AG20443 (cell line): ENCODE results near the gene PKD1L1.

ENCODE experiments used
- DNase-seq: peaks from one replicate; pipeline ENCODE4 v3.0.0; 2012; ENCODE audit warnings: low spot score, mixed read lengths

PKD1L1 gene

GRCh38 chr7:47866120-47866519 lies 82.1 kb downstream of the PKD1L1 start:
- no peak for DNase-seq

DNA sequence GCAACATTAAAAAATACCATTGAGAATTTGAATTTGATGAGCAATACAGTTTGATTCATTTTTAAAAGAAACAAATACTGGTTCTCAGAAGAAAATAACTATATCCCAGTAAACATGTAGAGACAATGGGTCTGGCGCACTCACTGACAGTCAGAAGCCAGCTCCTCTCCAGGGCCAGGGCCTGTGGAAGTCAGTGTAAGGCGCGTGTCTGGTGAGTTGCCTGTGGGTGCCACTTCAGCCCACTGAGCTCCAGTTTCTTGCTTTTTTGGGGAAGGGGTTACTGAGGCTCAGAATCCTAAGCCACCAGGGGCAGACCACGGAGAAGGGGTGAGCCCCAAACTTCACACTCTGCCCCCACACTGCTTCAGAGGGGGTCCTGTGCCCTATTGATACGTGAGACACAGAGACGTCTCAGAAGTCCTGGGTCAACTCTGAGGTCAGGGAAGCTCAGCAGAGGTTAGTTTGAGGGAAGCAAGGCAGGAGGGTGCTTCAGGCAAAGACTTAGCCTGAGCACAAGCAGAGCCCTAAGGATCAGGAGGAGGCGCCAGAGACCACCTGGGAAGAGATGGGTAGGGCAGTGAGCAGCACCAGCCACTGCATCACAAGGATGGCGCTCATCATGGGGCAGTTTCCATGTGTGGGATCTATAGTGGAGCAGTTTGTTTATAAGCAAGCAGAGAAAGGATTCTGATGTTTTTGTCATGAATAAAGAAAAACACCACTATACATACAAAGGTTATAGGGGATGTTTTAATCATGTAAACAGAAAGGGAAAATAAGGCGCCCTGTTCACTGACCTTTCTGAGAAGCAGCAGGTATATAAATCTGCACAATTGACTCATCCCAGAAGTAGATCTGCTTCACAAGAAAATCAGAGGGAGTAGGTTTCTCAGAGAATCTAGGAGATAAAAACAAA lies 95.7 kb downstream of the PKD1L1 start:
- DNase-seq: peak; percentile 44

DNA sequence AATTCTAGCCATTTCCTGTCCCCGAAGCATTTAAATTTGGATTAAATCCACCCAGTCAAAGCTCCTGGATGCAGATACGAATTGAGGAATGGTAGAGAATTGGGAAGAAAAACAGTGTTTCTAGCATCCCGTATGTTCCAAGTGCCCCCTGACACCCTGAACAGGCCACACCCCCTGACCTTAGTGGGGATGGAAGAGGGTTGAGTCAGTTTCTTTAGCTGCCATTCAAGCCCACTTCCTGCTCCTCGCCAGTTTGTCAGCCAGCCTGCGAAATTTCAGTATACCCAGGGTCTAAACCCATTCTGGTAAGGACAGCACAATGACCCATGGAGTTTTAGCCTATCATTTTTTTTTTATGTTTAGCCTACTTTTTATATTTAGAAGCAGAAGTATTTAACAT lies 101.1 kb downstream of the PKD1L1 start:
- no peak for DNase-seq

DNA sequence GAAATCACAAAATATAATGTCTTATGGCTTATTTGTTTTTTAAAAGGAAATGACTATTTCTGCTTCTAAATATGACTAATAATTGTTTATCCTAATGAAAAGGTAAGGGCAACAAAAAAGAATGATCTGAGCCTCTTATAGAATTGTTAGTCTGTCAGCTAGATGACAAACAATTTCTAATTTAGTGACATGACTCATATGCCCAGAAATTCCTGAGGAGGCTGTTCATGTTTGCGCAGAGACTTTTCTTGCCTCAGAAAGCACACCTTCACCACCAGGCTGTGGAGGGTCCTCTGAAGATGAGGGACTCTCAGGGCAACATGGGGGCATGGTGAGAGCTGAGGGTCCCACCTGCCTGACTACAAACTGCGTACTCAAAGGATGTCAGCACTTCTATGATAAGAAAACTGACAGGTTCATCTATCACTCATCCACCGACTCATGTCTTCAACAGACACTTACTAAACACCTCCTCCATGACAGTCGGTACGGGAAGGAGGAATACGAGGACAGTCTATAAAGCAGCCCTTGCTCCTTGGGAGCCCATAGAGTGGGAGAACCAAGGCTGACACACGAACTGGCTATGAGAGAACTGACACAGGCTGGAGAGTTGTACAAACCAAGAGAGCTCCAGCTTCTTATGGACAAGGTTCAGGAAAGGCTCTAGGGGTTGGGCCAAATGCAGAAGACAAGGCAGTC lies 102.0 kb downstream of the PKD1L1 start:
- DNase-seq: peak; percentile 53

GRCh38 chr7:47844311-47844710 lies 104.0 kb downstream of the PKD1L1 start:
- no peak for DNase-seq

DNA sequence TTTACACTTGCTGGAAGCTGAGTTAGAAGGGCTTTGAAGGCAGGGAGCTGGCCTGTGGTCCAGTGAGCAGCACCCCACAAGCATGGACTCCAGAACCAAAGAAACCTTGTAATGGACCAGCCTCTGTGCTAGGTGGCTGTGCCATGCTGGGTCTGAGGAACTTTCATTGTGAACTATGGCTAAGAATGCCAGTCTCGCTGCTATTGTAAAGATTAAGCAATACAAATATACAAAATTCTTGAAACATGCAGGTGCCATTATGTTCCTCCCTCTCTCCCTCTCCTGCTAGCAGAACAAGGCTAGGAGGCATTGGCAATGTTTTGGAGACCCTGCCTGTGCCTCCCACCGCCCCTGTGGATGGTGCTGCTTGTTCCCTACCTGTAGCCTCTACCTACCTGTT lies 105.0 kb downstream of the PKD1L1 start:
- no peak for DNase-seq

DNA sequence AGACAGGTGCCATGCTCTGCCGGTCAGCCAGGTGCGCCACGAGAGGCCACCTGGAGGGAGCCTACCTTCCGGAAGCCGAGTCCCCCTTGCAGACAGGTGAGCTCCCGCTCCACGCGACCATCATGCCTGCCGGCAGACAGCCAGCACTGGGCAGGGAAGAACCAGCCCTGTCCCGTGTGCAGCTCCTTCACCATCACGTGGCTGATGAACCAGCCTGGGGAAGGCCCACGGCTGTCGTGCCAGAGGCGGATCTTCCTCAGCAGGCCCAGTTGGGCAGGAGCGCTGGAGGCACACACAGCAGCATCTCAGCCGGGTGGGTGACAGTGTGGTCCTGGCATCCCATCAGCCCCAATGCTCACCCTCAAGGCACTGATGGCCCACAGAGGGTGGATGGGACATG lies 108.9 kb downstream of the PKD1L1 start:
- no peak for DNase-seq

DNA sequence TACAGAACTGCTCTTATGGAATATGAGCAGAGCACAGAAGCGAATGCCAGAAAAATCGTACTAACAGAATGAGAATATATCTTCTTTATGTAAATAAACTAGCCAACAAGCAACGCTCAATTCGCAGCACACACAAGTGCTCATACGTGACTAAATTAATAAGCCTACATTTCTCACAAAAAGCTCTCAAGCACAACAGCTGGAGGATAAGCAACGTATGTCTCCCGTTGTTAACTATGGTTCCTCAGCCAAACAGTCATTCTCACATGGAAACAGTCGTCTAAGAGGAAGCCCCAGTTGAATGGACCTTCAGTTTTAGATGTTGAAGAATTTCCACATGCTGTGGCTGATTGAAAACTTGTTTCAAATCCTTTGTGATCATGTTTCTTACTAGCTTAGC lies 110.4 kb downstream of the PKD1L1 start:
- no peak for DNase-seq

DNA sequence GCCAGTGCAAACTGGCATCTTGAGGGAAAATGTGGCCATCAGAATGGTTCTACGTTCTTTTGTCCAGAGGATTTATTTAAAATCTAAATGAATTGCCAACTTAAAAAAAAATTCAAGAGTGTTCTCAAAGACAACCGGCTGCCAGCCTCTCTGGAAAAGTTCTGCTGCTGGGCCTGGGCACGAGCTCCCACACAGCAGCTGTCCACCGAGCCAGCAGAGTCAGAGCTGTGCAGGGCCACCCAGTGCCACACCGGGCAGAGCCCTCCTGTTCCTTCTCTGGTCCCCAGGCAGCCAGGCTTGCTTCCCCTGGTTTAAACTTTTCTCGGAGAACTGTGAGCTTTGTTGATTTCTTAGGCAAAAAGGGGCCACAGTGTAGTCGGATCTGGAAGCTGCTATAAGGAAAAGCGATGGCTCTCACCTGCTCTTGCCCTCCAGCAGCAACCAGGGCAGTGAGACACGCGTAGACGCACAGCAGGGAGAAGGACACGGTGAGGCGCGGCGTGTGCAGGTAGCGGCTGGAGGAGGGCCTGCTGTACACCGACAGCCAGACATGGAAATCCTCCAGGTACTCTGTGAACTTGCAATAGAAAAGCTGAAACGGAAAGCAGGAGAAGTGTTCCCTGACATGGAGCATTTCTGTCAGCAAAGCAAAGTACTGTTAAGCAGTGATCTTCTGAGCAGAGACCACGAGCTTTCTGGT lies 111.6 kb downstream of the PKD1L1 start:
- DNase-seq: no peak

DNA sequence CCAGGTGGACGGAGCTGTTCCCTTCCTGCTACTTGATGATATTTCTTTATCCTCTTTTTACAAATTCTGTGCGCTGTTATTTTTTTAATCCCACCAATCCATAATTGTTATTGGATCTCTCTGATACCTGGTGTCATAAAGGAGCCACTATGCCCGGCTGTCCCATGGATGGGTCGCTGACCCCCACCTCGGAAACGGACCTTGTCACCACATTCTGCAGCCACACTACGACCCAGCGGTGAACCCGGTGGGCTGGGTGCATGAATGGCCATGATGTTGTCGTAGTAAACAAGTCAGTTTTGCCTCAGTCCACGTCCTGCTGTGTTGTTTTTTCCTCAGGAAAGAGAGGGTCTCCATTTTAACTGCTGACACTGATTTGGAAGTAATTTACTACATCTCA lies 112.2 kb downstream of the PKD1L1 start:
- no peak for DNase-seq

DNA sequence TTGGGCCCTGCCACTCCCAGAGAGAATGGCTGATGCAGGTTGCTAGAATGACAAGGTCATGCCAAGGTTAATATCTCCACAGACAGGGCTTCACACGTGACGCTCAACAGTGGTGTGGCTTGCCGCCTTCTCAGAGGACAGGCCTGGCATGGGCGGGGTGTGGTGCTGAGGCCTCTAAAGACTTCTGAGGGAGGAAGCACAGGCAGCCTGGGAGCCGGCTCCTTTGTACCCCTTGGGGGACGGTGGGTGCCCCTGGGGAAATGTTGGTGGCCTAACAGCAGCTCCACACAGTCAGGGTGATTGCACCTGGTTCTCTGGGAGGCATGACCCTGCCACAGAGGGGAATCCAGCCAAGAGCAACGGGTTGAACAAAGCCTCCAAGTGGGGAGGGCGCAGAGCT lies 115.1 kb downstream of the PKD1L1 start:
- DNase-seq: no peak

DNA sequence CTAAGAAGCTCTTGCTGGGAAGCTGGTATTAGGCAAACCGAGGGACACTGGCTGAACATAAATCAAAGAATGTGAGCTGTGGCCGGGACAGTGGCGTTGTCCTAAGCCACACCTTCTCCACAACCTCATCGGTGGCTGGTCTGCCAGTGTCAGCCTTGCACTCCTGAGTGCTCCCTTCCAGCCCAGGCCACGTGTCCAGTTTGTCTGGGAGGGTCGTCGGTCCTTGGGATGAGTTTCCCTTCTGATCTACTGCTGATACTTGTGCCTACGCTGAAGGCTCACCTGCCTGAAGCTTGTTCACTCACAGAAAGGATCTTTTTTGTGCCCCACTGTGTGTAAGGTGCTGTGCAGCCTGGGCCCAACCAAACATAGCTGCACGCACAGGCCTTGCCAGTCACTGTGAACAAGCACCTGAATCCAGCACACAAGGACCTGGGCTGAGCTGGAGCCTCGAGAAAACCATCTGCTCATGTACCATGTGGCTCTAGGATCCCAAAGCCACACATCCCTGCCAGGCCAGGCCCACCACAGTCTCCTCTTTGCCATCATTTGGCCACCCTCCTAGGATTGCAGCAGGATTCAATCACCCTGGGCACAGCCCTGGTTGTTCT lies 116.1 kb downstream of the PKD1L1 start:
- no peak for DNase-seq

GRCh38 chr7:47830015-47830414 lies 118.3 kb downstream of the PKD1L1 start:
- DNase-seq: no peak

GRCh38 chr7:47827871-47828270 lies 120.4 kb downstream of the PKD1L1 start:
- no peak for DNase-seq

GRCh38 chr7:47827351-47827756 lies 120.9 kb downstream of the PKD1L1 start:
- no peak for DNase-seq

- no peak for DNase-seq
Observed at GRCh38 chr7:47826754-47827153, 121.5 kb downstream of the PKD1L1 start.

- no peak for DNase-seq
Observed at GRCh38 chr7:47819607-47819920, 128.7 kb downstream of the PKD1L1 start.

GRCh38 chr7:47818796-47819606 lies 129.3 kb downstream of the PKD1L1 start:
- DNase-seq: peak; percentile 84

DNA sequence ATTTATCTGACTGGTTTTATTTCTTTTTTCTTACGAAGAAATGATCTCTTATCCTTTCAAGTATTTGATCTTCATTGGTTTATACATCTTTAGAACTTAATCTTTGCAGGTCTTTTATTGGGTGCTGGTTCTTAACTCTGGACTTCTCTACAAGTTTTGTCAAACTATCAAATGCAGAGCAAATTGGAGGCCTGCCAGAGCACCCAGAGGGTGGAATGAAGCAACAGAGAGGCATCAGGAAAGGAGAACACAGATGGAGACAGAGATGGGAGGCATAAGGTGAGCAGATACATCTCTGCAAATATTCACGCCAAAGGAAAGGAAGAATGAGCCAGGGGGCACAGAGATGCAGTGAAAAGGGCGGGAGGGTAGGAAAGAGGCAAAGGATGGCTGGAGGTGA lies 130.3 kb downstream of the PKD1L1 start:
- no peak for DNase-seq

DNA sequence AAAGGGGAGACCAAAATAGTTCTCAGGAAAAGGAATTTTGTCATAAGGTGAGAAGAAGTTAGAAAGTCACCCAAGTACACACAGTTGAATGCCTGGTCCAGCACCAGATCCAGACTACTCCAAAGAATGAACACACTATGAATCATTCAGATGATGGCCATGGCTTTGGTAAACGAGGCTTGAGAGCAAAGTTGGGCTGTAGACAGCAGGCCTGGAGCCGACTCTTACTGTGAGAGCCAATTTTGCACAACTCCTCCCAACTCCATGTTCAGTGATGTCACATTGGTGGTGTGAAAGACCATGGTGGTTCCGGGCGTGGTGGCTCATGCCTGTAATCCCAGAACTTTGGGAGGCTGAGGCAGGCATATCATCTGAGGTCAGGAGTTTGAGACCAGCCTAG lies 131.6 kb downstream of the PKD1L1 start:
- DNase-seq: peak; percentile 74

DNA sequence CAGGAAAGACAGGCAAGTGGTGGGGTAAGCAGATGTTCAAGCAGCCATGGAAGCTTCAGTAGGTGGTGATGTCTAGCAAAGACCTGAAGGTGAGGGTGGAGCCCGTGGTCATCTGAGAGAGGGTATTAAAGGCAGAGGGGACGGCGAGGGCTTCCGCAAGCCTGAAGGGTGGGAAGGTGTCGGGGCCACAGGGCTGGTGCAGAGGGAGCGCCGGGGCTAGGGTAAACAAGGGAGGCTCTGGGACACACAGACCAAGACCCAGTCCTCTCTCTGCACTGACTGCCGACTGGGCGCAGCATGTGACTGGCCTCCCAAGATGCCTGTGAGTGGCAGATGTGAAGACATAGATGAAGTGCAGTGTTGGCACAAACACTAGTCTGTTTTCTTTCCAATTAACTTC lies 132.4 kb downstream of the PKD1L1 start:
- no peak for DNase-seq
